K562 (cell line): ENCODE measurements around the gene GLIS1. TPM values are rescaled to one million over a fixed set of nuclear protein-coding genes. Genes with fewer than 3 reads are reported as not detected.

Experiments
- ARID3A ChIP-seq: IDR thresholded peaks from 2 replicates; pipeline ENCODE4 v1.6.1; 2012; ENCODE audit warnings: low read depth, low read length, improper control_type of control experiment, borderline replicate concordance
- BCLAF1 ChIP-seq, 2 experiments: fragments of 450-650 bp in 1 of 2; IDR thresholded peaks; 2 replicates each; pipeline ENCODE4 v1.6.1; 2011 to 2017; ENCODE audit warnings: low read depth in 2 of 2, antibody characterized with exemption in 1 of 2, borderline replicate concordance in 1 of 2, low read length in 1 of 2, mild to moderate bottlenecking in 1 of 2, mixed read lengths in 1 of 2; ENCODE audit not compliant: control insufficient read depth in 1 of 2
- GATAD2B ChIP-seq: fragments of 450-650 bp; IDR thresholded peaks from 2 replicates; pipeline ENCODE4 v1.6.1; 2017; ENCODE audit warnings: mild to moderate bottlenecking, borderline replicate concordance
- HDGF ChIP-seq: fragments of 450-650 bp; IDR thresholded peaks from 2 replicates; pipeline ENCODE4 v1.6.1; 2016
- HMBOX1 ChIP-seq: sonication (generic); IDR thresholded peaks from 2 replicates; pipeline ENCODE4 v1.6.1; 2016
- JUND ChIP-seq, 2 experiments: IDR thresholded peaks; 2 replicates in 1 of 2; 3 replicates in 1 of 2; pipeline ENCODE4 v1.6.1; 2011; ENCODE audit warnings: borderline replicate concordance in 2 of 2, low read depth in 2 of 2, low read length in 2 of 2, improper control_type of control experiment in 1 of 2, missing biosample characterization in 1 of 2, missing genetic modification characterization in 1 of 2, missing genetic modification reagents in 1 of 2
- MEF2A ChIP-seq: IDR thresholded peaks from 2 replicates; pipeline ENCODE4 v1.6.1; 2011; ENCODE audit warnings: low read depth, mild to moderate bottlenecking, low read length, moderate library complexity; ENCODE audit not compliant: control insufficient read depth
- MLX ChIP-seq, 2 experiments: fragments of 450-650 bp in 1 of 2; sonication (generic) in 1 of 2; formaldehyde crosslinking; conservative IDR thresholded peaks; 2 replicates each; pipeline versions ENCODE4 v1.4.0 to v1.8.1; 2020 to 2022; ENCODE audit warnings: mild to moderate bottlenecking in 1 of 2, missing genetic modification reagents in 1 of 2
- TCF7L2 ChIP-seq: fragments of 150-350 bp; IDR thresholded peaks from 2 replicates; pipeline ENCODE4 v1.6.1; 2016; ENCODE audit warnings: low read depth, mild to moderate bottlenecking, low read length, moderate library complexity
- YY1 ChIP-seq, 3 experiments: IDR thresholded peaks; 2 replicates each; pipeline ENCODE4 v1.6.1; 2011; ENCODE audit warnings: low read length in 2 of 3, mild to moderate bottlenecking in 2 of 3, moderate library complexity in 2 of 3, borderline replicate concordance in 1 of 3, control low read depth in 1 of 3, low read depth in 1 of 3; ENCODE audit not compliant: insufficient read depth in 3 of 3, insufficient replicate concordance in 2 of 3, control insufficient read depth in 1 of 3, insufficient read length in 1 of 3; ENCODE audit errors: extremely low read depth in 1 of 3
- ZBTB7A ChIP-seq: IDR thresholded peaks from 2 replicates; pipeline ENCODE4 v1.6.1; 2011; ENCODE audit warnings: low read depth, mild to moderate bottlenecking, low read length, moderate library complexity, borderline replicate concordance; ENCODE audit not compliant: control insufficient read depth
- ZHX1 ChIP-seq: fragments of 150-350 bp; conservative IDR thresholded peaks from 2 replicates; pipeline ENCODE4 v1.6.1; 2014; ENCODE audit warnings: low read length
- ZNF24 ChIP-seq: fragments of 450-650 bp; IDR thresholded peaks from 2 replicates; pipeline ENCODE4 v1.6.1; 2016
- ZNF778 ChIP-seq: fragments of 450-650 bp; formaldehyde crosslinking; IDR thresholded peaks from 2 replicates; pipeline ENCODE4 v1.4.0; 2020; ENCODE audit warnings: mild to moderate bottlenecking, moderate library complexity
- ZNF830 ChIP-seq: fragments of 250-450 bp; sonication (Bioruptor Pico); IDR thresholded peaks from 2 replicates; pipeline ENCODE4 v1.5.0; 2021; ENCODE audit warnings: mild to moderate bottlenecking
- ZSCAN32 ChIP-seq: fragments of 450-650 bp; formaldehyde crosslinking; IDR thresholded peaks from 2 replicates; pipeline ENCODE4 v1.4.0; 2020; ENCODE audit warnings: mild to moderate bottlenecking, moderate library complexity
- polyA plus RNA-seq, 8 experiments: library from polyadenylated mRNA; depleted of rRNA in 4 of 8; stranded (reverse) in 5 of 8; unstranded in 3 of 8; fragments of >200 nt; fragmentation: Nextera tagmentation in 2 of 8; fragmentation: Illumina TruSeq in 1 of 8; extraction: Ambion mirVana in 2 of 8; extraction: Trizol in 1 of 8; gene quantifications; 2 replicates each; pipeline versions ENCODE4 v1.2.1 to v1.2.3, GENCODE V29; 2011 to 2014; ENCODE audit warnings: inconsistent platforms in 1 of 8, missing spikeins in 1 of 8
- total RNA-seq, 7 experiments: library from RNA; depleted of rRNA in 6 of 7; stranded (reverse); fragments of >200 nt in 6 of 7; fragmentation: Illumina TruSeq in 2 of 7; extraction: Trizol in 2 of 7; gene quantifications; 2 replicates each; pipeline versions ENCODE4 v1.2.1 to v1.2.3, GENCODE V29; 2011 to 2021; ENCODE audit warnings: low replicate concordance in 1 of 7

Gene GLIS1
- total and polyA plus RNA-seq, 9 of the 15 experiments (the other 6 are each of a cell fraction or from before 2014, with no cell fraction given) = not detected

GRCh38 chr1:53470155-53470554 is 268.8 kb downstream of the GLIS1 start (continued):
- no peak for TF ChIP-seq ZHX1
- TF ChIP-seq GATAD2B = no peak
- TF ChIP-seq ZNF778 (CRISPR knock-in tag) = no peak
- TF ChIP-seq ARID3A = no peak
- TF ChIP-seq ZSCAN32 (CRISPR knock-in tag) = no peak
- TF ChIP-seq MEF2A = no peak
- no peak for TF ChIP-seq JUND (IDR thresholded peaks at IDR 0.05; ENCODE audit: borderline replicate concordance, low read depth, low read length)
- TF ChIP-seq JUND (tag; IDR thresholded peaks at IDR 0.05; ENCODE audit: borderline replicate concordance, low read depth, low read length) = no peak; the same call in 2 of the 3 replicates
- TF ChIP-seq BCLAF1 (IDR thresholded peaks at IDR 0.05; ENCODE audit: borderline replicate concordance in 1 of 2, control insufficient read depth in 1 of 2, low read depth in 2 of 2, low read length in 1 of 2) = no peak
- no peak for TF ChIP-seq TCF7L2
- TF ChIP-seq HMBOX1 = no peak
- TF ChIP-seq ZNF24 = peak; percentile 23; the same call in 1 of the 2 replicates
- no peak for TF ChIP-seq ZNF830 (CRISPR knock-in tag)
- TF ChIP-seq ZBTB7A = no peak
- no peak for TF ChIP-seq YY1 (IDR thresholded peaks at IDR 0.05; ENCODE audit: borderline replicate concordance in 1 of 3, control insufficient read depth in 1 of 3, extremely low read depth in 1 of 3, insufficient read depth in 3 of 3, insufficient read length in 1 of 3, insufficient replicate concordance in 2 of 3, low read depth in 1 of 3, low read length in 2 of 3)
- TF ChIP-seq MLX (CRISPR knock-in tag; conservative IDR thresholded peaks at IDR 0.05) = no peak
- TF ChIP-seq HDGF = no peak
